Measurements from ENCODE around the gene COX20. TPM values are rescaled to one million over a fixed set of nuclear protein-coding genes. Genes with fewer than 3 reads are reported as not detected.

The COX20 gene
- total RNA-seq, 2 donors from 2014 or later: 26.1 to 31.5 TPM

DNA sequence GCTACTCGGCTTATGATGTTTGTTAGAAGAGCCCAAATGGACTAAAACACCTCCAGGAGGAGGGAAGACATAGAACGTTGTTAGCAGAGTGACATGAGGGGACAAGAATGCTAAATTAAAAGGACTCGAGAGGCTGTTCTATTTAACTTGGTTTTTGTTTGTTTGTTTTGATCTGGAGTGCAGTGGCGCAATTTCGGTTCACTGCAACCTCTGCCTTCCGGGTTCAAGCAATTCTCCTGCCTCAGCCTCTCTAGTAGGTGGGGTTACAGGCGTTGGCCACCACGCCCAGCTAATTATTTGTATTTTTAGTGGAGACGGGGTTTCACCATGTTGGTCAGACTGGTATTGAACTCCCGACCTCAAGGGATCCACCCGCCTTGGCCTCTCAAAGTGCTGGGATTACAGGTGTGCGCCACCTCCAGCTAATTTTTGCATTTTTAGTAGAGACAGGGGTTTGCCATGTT, 33.9 kb downstream of the COX20 start:
- no peak overlapping the region for H3K9ac ChIP-seq (ENCODE audit: low read depth in 2 of 2, low read length in 2 of 2)
- no peaks in the 10 kb centered on the region for H3K27me3 ChIP-seq
- intact Hi-C loops (cut with DNase I): loop anchor here (10.0 kb wide), 1 partner anchor 175 kb away; no protein-coding TSS in a partner anchor

GRCh38 chr1:244869950-244870349, 34.5 kb downstream of the COX20 start:
- Histone ChIP-seq H3K27me3 (no peaks in the 10 kb centered on the region), H3K4me1 (peaks cover 3% of the 10 kb centered on the region), H3K4me3 (no peak overlapping the region), H3K27ac (no peak overlapping the region), H3K36me3 (no peaks in the 10 kb centered on the region), H3K9ac (ENCODE audit: low read depth in 2 of 2, low read length in 2 of 2) (no peak overlapping the region), H3K9me3 (no peaks in the 10 kb centered on the region)
- TF ChIP-seq CTCF (IDR thresholded peaks at IDR 0.05): no peak
- DNase-seq: no peak
- intact Hi-C loops (cut with DNase I): loop anchor here (10.0 kb wide), 1 partner anchor 175 kb away; no protein-coding TSS in a partner anchor

More for the DNA sequence above, 33.9 kb downstream of the COX20 start:
- H3K4me3 ChIP-seq: no peak overlapping the region
- H3K4me1 ChIP-seq: peaks cover 3% of the 10 kb centered on the region
- no peak overlapping the region for H3K27ac ChIP-seq
- H3K36me3 ChIP-seq: no peaks in the 10 kb centered on the region
- DNase-seq: no peak
- TF ChIP-seq CTCF (IDR thresholded peaks at IDR 0.05): no peak
- no peaks in the 10 kb centered on the region for H3K9me3 ChIP-seq

- no peaks in the 10 kb centered on the region for H3K9me3 ChIP-seq
- intact Hi-C loops (cut with DNase I): no loop called here
- no peaks in the 10 kb centered on the region for H3K27me3 ChIP-seq
- H3K4me3 ChIP-seq: no peak overlapping the region
- TF ChIP-seq CTCF (IDR thresholded peaks at IDR 0.05): no peak
- no peaks in the 10 kb centered on the region for H3K36me3 ChIP-seq
- no peak for DNase-seq
- no peak overlapping the region for H3K27ac ChIP-seq
- H3K4me1 ChIP-seq: no peaks in the 10 kb centered on the region
- H3K9ac ChIP-seq (ENCODE audit: low read depth in 2 of 2, low read length in 2 of 2): no peak overlapping the region
Measured at GRCh38 chr1:244874974-244875579, 39.6 kb downstream of the COX20 start.

GRCh38 chr1:244876228-244876910, 40.9 kb downstream of the COX20 start:
- Histone ChIP-seq H3K4me3 (no peak overlapping the region), H3K36me3 (no peaks in the 10 kb centered on the region), H3K9ac (ENCODE audit: low read depth in 2 of 2, low read length in 2 of 2) (no peak overlapping the region), H3K4me1 (no peaks in the 10 kb centered on the region), H3K9me3 (no peaks in the 10 kb centered on the region), H3K27me3 (no peaks in the 10 kb centered on the region), H3K27ac (no peak overlapping the region)
- DNase-seq: no peak
- no peak for TF ChIP-seq CTCF (IDR thresholded peaks at IDR 0.05)
- intact Hi-C loops (cut with DNase I): no loop called here

DNA sequence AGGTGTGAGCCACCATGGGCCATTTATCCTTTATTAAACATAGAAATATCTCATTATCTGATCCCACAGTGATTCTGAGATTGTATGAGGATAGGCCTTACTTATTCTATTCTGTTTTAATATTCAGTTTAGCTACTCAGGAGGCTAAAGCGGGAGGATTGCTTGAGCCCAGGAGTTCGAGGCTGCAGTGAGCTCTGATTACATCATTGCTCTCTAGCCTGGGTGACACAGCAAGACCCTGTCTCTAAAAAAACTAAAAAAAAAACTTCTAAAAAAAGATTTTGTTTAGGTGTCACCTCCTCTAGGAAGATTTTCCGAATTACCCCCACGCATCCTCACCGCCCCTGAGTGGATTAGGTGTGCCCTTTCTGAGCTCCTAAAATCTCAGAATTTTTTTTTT, 43.2 kb downstream of the COX20 start:
- no peaks in the 10 kb centered on the region for H3K4me1 ChIP-seq
- H3K36me3 ChIP-seq: no peaks in the 10 kb centered on the region
- H3K4me3 ChIP-seq: no peak overlapping the region
- no peak for TF ChIP-seq CTCF (IDR thresholded peaks at IDR 0.05)
- no peak for DNase-seq
- H3K27me3 ChIP-seq: no peaks in the 10 kb centered on the region
- no peak overlapping the region for H3K27ac ChIP-seq
- no peaks in the 10 kb centered on the region for H3K9me3 ChIP-seq
- intact Hi-C loops (cut with DNase I): no loop called here
- no peak overlapping the region for H3K9ac ChIP-seq (ENCODE audit: low read depth in 2 of 2, low read length in 2 of 2)
